ENCODE results near the gene KCNAB1. TPM values are rescaled to one million over a fixed set of nuclear protein-coding genes. Genes with fewer than 3 reads are reported as not detected.

Gene KCNAB1
- total RNA-seq, 2 experiments from 2014 or later = not detected

DNA sequence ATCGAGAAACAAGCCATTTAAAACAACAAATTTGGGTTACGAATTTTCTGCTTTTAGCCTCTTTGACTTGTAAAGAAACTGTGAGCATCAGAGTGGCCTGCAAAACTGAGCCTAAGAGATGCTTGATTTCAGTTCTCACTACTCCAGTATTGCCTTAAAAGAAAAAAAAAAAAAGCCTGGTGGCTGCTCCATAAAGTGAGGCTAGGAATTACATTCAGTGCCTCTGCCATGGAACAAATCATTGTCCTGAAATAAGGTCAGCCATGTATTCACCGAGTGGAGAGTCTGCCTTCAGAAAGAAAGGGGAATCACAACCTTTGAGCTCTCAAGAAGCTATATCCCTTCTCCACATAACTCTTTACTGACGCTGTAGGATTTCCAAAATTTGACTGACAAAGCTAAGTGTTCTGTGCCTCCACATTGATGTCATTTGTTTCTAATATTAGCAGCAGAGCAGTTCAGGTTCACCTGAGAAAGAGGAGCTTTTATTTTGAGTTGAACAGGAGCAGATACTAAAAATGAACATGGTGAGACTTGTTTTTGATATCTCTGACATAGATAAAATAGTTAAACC lies 297.3 kb downstream of the KCNAB1 start:
- ChIA-PET CTCF (no interaction called here), POLR2A (no interaction called here)

DNA sequence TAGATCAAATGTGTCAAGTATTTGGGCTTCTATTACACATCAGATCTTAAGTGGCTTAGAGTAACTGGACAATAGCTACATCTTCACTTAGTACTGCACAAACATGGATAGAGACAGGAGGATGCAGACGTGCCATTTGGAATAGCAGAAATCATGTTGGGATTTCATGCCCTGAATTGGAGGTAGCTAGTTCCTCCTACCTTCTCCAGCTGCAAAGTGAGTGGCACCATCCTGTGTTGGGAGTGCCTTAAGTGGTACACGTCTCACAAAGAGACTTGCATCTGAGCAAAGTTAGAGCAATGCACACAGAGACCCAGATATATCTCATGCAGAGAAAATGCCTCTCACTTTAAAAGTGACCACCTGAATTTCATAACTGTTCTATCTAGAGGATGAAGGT lies 298.1 kb downstream of the KCNAB1 start:
- ChIA-PET CTCF (no interaction called here), POLR2A (no interaction called here)

- ChIA-PET CTCF (no interaction called here), POLR2A (no interaction called here)
Observed at GRCh38 chr3:156421534-156421933, 301.2 kb downstream of the KCNAB1 start.

GRCh38 chr3:156424758-156425157 lies 304.4 kb downstream of the KCNAB1 start:
- CTCF ChIA-PET = interaction anchor here (0.7 kb wide), 1 partner anchor 85 kb away, joined by 3 read pairs; no protein-coding TSS in a partner anchor
- POLR2A ChIA-PET = no interaction called here

- ChIA-PET CTCF (no interaction called here), POLR2A (no interaction called here)
Observed at GRCh38 chr3:156425651-156426050, 305.3 kb downstream of the KCNAB1 start.

GRCh38 chr3:156429125-156429524 lies 308.7 kb downstream of the KCNAB1 start:
- POLR2A ChIA-PET = no interaction called here
- CTCF ChIA-PET = no interaction called here

DNA sequence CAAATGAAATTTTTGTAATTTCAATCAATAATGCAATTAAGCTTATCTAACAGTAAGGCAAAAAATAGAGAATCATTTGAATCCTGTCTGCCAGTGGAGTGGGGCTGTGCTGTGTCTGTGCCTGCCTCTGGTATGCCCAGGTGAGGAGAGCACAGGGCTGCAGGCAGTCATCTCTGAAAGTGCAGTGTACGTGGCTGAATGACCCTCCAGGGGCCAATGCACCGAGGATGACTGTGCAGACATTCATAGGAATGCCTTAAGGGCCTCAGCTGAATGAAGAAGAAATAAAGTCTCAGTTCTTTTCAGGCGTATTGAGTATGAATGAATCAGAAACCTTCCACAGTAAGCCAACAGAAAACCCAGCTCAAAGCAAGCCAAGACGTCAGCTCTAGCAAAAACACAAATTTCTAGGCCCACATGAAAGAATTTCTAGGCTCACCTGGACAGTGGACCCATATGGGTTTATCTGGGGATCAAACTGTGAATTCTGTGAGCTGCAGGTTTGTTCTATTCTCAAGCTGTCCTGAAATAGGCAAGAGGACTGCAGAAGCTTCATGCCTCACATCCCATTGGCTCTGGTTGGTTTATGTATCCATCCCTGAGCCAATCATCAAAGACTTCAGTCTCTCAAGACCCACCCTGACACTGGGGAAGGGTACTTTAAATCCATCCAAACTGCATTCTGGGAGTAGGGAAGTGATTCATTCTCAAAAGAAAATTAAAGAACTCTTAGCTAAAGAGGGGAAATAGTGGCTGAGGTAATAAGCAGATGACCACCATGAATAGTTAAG lies 311.2 kb downstream of the KCNAB1 start:
- POLR2A ChIA-PET = no interaction called here
- CTCF ChIA-PET = no interaction called here

DNA sequence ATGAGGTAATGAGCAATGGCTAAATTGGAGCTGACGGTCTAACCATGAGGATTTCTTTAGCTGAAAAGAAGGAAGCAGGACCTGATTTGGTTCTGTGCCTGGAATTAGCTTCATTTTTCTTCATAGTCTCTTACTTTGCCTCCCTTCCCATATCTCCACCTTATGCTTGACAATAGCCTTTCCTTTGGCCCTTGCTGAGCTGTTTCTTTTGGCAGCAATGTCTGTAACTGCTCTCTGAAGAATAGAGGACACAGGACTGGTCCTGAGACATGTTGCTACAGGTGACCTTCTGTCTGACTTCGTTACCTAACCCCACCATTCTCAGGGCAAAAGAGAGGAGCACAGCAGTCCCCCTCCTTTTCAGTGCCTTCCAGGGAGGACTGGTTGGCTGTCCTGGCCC lies 312.2 kb downstream of the KCNAB1 start:
- POLR2A ChIA-PET = no interaction called here

GRCh38 chr3:156433138-156433537 lies 312.8 kb downstream of the KCNAB1 start:
- CTCF ChIA-PET = no interaction called here
- POLR2A ChIA-PET = no interaction called here

More for the DNA sequence above, 312.2 kb downstream of the KCNAB1 start:
- CTCF ChIA-PET = no interaction called here

DNA sequence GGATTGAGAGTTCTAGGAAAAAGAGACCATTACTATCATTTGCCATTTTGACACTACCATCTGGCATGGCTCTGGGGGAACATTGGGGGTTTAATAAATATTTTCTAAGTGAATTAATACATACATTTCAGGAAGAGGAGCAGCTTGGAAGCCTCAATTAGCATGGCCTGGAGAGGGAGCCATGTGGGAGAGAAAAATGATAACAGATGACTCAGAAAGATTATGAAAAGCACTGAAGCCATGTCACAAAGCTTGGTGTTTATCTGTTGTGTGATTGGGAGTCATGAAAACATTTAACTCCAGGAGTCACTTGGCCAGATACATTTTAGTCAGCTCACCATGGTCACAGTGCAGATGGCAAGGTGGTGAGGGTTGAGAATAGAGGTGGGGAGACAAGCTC lies 313.5 kb downstream of the KCNAB1 start:
- ChIA-PET CTCF (interaction anchor here (1.2 kb wide), 2 partner anchors 52 to 281 kb away, joined by 3 read pairs; no protein-coding TSS in a partner anchor), POLR2A (no interaction called here)

DNA sequence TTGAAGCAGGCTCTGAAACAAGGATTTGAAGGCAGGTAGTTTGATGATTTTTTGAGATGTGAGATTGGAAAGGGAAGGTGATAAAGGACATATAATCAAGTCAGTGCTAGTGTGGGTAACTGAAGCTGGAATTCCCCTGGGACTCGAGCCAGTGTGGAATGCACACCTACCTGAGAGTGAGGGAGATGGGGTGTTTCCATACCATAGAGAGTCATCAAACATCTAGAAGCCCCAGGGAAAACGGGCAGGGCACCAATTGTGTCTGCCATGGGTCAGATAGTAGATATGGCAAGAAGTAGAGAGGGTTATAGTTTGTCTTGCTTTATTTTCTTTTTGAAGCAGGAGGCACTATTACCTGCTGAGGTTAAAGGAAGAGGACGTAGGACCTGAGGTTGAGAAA lies 314.5 kb downstream of the KCNAB1 start:
- CTCF ChIA-PET = interaction anchor here (1.2 kb wide), 1 partner anchor 53 kb away, joined by 3 read pairs; no protein-coding TSS in a partner anchor
- POLR2A ChIA-PET = no interaction called here

- CTCF ChIA-PET = no interaction called here
- POLR2A ChIA-PET = no interaction called here
Observed at GRCh38 chr3:156443079-156443478, 322.7 kb downstream of the KCNAB1 start.

GRCh38 chr3:156445117-156446090 lies 325.0 kb downstream of the KCNAB1 start:
- ChIA-PET CTCF (no interaction called here), POLR2A (no interaction called here)

GRCh38 chr3:156448300-156448699 lies 327.9 kb downstream of the KCNAB1 start:
- CTCF ChIA-PET = interaction anchor here (0.7 to 2.4 kb wide), 2 partner anchors 60 to 63 kb away, joined by 3 to 7 read pairs; no protein-coding TSS in a partner anchor
- POLR2A ChIA-PET = no interaction called here

DNA sequence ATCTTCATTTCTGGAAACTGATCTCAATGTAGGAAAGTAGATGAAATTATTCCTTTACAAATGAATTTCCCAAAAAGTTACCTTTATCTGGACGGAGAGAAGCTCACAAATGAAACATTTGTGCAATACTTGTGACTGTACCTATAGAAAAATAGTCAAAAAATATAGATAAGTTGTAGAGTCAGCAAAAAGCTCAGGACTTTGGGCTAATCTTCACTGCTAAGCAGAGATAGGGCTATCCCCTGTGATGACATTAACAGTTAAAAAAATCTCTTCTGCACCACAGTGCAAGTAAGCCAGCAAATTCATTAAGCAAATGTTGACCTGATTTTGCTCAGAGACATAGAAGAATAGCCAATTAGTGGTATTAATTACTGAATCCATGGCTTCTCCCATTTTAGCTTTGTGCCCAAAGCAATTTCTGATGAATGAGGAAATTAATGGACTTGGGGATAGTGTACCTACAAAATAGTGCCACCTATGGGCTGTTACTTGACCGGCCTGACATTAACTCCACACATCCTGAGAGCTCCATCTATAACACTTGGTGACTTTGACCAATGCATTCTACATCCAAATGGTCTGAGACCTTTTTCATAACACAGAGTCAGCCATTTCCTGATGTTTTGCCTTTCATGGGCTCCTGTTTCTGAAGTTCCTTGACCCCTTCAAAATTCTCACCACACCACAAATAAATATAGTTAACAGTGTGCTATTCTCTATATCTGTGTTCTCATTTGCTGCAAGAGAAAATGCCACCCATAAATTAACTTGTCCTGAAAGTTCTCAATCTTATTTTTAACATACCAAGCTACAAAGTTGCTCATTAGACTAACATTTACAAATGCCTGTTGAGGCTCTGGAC lies 329.6 kb downstream of the KCNAB1 start:
- CTCF ChIA-PET = interaction anchor here (0.9 to 2.4 kb wide), 3 partner anchors 14 to 66 kb away, joined by 3 to 7 read pairs (median 3); no protein-coding TSS in a partner anchor
- POLR2A ChIA-PET = no interaction called here

DNA sequence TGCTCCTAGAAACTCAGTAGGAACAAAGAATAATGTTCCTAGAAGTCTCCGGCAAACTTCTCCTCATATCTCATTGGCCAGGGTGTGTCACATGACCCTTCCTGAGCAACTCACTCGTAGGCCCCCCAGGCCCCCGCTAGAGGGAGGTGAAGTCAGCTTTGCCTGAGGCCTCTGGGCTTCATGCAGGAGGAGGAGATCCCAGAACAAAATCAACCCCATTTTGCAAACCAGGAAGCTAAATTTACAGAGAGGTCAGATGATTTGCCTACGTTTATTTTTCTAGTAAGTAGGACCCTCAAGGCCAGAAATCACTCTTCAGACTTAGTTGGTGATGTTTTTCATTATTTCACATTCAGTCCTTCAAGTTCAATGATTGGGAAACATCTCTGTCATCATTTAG lies 335.5 kb downstream of the KCNAB1 start:
- ChIA-PET POLR2A (no interaction called here), CTCF (interaction anchor here (1.3 kb wide), 1 partner anchor 64 kb away, joined by 3 read pairs; no protein-coding TSS in a partner anchor)

DNA sequence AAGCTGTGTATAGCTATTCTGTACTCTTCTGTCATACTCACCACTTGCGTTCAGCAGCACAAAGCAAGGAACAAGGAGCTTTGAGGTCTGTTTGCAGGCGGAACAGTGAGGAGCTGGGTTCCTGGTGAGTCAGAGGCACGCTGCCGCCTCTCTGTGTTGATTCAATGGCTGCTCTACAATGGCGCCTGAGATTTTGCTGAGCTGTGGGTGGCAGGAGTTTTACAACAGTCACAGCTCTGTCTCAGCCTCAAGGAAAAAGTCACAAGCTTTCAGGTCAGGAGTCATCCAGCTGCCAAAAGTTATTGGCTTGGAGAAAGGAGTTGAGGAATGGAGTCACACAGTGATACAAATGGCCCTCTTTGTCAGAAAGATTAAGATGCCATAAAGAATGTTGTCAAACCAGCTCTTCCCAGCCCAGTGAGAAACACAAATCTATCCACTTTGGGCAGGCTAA lies 336.4 kb downstream of the KCNAB1 start:
- ChIA-PET POLR2A (interaction anchor here (0.6 kb wide), 1 partner anchor 313 kb away, joined by 4 read pairs; no protein-coding TSS in a partner anchor), CTCF (interaction anchor here (1.3 kb wide), 1 partner anchor 63 kb away, joined by 3 read pairs; no protein-coding TSS in a partner anchor)

- CTCF ChIA-PET = no interaction called here
- POLR2A ChIA-PET = no interaction called here
Observed at GRCh38 chr3:156459434-156459833, 339.1 kb downstream of the KCNAB1 start.

- ChIA-PET POLR2A (no interaction called here), CTCF (no interaction called here)
Observed at GRCh38 chr3:156460206-156460611, 339.8 kb downstream of the KCNAB1 start.

Measured in activated CD8-positive, alpha-beta memory T cell treated with anti-CD3 and anti-CD28 coated beads for 36 hours (primary cell).